Mucosa of descending colon (tissue), 3 donors: Measurements from ENCODE around the gene TNFRSF1A. TPM values are rescaled to one million over a fixed set of nuclear protein-coding genes. Genes with fewer than 3 reads are reported as not detected.
A peak's percentile ranks its signal among the peaks of the same experiment; 100 is the strongest.

ENCODE experiments used
- ATAC-seq: fragments of 200-7000 bp; cut with Tn5 transposase; one replicate; pipeline ENCODE4 v1.9.1; 2020; ENCODE audit warnings: mild to moderate bottlenecking, moderate library complexity
- DNase-seq, 3 donors: peaks; one replicate each; pipeline ENCODE4 v3.0.0-alpha.2; 2020
- H3K36me3 ChIP-seq: fragments of 200-600 bp; one replicate; pipeline ENCODE4 v1.8.0; 2021; ENCODE audit warnings: low read depth, mild to moderate bottlenecking
- H3K4me1 ChIP-seq: fragments of 200-600 bp; one replicate; pipeline ENCODE4 v1.8.0; 2021; ENCODE audit warnings: low read depth, mild to moderate bottlenecking
- H3K4me3 ChIP-seq: fragments of 200-600 bp; one replicate; pipeline ENCODE4 v1.8.0; 2021; ENCODE audit warnings: mild to moderate bottlenecking
- H3K9me3 ChIP-seq: fragments of 200-600 bp; one replicate; pipeline ENCODE4 v1.8.0; 2021; ENCODE audit warnings: mild to moderate bottlenecking
- intact Hi-C, 2 donors: fragments of 100-400 bp; cut with DNase I in 1 of 2; cut with micrococcal nuclease in 1 of 2; formaldehyde crosslinking; loops; one replicate each; pipeline versions ENCODE4 v1.11.0 to v1.11.1; 2022; cut with DNase I, micrococcal nuclease
- total RNA-seq, 3 donors: library from RNA; stranded (reverse); fragmentation: NEBNext Ultra II Directional in 2 of 3; extraction: Animal tissue kit (Norgen Biotek cat#: 25700) in 2 of 3; gene quantifications; one replicate each; pipeline versions ENCODE4 v1.2.1 to v1.2.4, GENCODE V29; 2021 to 2023
- TF ChIP-seq, protein P1 (sequence below): fragments of 200-600 bp; IDR thresholded peaks from one replicate; pipeline ENCODE4 v1.8.0; 2022; ENCODE audit warnings: antibody characterized with exemption, mild to moderate bottlenecking
- donor health status: DM: no; HTN: no; CAD: no; lungs with moderate emphysema.
- donor health status: DM: no; HTN: no; CAD: no.
- donor health status: DM: no; HTN: yes; CAD: no.

Gene TNFRSF1A
- total RNA-seq, 3 donors from 2014 or later: 166 to 237 (median 211) TPM

DNA sequence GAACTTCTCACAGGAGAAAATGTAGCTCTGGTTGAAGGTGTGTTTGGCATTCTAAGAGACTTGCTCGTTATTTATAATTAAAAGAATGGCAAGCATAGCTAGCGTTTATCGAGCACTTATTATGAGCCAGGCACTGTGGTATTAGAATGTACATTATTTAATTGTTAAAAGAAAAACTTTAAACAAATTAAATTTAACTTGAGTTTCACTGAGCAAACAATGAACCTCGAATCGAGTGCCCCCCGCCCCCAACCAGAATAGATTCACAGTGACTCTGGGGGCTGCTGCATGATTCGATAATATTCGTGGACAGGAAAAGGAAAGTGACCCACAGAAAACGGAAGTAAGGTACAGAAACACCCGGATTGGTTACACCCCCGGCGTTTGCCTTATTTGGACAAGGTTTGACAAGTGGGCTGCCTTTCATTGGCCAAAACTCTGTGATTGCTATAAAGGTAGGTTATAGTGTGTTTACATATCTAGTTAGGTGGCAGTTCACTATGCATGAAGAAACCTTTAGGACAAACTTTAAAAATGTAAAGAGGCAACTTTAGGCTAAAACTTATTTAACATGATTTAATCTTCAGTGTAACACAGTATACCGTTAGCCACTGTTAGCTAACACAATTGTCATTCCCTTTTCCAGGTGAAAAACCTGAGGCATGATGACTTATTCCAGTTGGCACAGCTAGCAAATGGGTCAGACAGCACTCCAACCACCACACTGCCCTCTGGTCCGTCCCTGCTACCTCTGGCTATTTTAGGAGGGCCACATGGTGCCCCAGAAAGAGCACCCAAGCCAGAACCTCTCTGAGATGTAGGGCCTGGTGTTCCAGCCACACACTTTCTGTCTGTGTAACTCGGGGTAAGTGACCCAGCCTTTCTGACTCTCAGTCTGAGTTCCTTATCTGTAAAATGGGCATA lies 26.4 kb upstream of the TNFRSF1A start:
- TF ChIP-seq, protein P1, sequence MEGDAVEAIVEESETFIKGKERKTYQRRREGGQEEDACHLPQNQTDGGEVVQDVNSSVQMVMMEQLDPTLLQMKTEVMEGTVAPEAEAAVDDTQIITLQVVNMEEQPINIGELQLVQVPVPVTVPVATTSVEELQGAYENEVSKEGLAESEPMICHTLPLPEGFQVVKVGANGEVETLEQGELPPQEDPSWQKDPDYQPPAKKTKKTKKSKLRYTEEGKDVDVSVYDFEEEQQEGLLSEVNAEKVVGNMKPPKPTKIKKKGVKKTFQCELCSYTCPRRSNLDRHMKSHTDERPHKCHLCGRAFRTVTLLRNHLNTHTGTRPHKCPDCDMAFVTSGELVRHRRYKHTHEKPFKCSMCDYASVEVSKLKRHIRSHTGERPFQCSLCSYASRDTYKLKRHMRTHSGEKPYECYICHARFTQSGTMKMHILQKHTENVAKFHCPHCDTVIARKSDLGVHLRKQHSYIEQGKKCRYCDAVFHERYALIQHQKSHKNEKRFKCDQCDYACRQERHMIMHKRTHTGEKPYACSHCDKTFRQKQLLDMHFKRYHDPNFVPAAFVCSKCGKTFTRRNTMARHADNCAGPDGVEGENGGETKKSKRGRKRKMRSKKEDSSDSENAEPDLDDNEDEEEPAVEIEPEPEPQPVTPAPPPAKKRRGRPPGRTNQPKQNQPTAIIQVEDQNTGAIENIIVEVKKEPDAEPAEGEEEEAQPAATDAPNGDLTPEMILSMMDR: no peak
- peak in 2 of 3 donors; percentile 38 to 63 for DNase-seq
- intact Hi-C loops: no loop called here
- H3K36me3 ChIP-seq: no peaks in the 10 kb centered on the region
- no peaks in the 10 kb centered on the region for H3K9me3 ChIP-seq
- H3K4me1 ChIP-seq: peaks cover 42% of the 10 kb centered on the region
- ATAC-seq: no peak
- H3K4me3 ChIP-seq: no peak overlapping the region

DNA sequence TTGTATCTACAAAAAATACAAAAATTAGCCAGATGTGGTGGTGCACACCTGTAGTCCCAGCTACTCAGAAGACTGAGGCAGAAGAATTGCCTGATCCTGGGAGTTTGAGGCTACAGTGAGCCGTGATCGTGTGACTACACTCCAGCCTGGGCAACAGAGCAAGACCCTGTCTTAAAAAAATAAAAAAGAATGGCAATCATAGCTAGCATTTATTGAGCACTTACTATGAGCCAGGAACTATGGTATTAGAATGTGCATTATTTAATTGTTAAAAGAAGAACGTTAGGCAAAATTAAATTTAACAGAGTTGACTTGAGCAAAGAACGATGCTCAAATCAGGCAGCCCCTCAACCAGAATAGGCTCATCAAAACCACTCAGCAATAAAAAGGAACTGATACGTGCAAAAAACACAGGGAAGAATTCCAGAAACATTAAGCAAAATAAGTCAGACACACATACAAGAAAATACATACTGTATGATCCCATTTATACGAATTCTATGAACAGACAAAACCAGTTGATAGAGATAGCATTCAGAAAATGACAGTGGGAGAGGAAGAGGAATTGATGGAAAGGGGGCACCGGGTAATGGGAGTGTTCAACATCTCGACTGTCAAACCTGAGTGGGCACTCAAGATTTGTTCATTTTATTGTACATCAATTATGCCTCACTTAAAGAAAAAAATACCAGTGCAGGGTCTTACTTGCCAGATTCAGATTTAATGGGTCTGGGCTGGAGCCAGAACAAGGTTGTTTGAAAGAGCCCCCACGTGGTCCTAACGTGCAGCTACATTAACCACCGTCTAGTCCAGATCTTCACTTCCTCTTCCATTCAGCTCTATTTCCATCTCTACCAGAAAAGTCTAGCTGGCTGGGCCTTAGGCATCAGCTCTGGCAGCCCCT lies 25.4 kb upstream of the TNFRSF1A start:
- TF ChIP-seq, protein P1: no peak
- H3K4me1 ChIP-seq: peaks cover 43% of the 10 kb centered on the region
- ATAC-seq (no peak), DNase-seq (peak in 2 of 3 donors; percentile 25 to 58)
- no peak overlapping the region for H3K4me3 ChIP-seq
- intact Hi-C loops: no loop called here
- H3K36me3 ChIP-seq: no peaks in the 10 kb centered on the region
- no peaks in the 10 kb centered on the region for H3K9me3 ChIP-seq

DNA sequence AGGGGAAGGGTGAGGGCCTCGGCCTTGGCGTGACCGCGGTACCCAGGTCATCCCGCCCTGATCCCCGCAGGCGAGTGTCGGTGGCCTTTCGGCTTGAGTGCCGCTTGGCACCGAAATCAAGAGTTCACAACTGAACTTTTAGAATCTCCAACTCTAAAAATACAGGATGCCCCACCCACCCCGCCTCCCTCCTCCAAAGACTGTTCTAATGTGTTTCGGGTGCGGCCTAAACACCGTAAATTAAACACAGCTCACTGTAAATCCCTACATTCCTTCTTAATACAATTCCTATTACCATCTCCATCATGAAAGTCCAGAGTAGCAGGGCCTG lies 22.1 kb upstream of the TNFRSF1A start:
- ATAC-seq: peak; percentile 9
- H3K4me3 ChIP-seq: peak overlapping the region; percentile 32
- H3K9me3 ChIP-seq: no peaks in the 10 kb centered on the region
- TF ChIP-seq, protein P1: no peak
- peaks cover 41% of the 10 kb centered on the region for H3K4me1 ChIP-seq
- peak in 1 of 3 donors; percentile 86 for DNase-seq
- H3K36me3 ChIP-seq: no peaks in the 10 kb centered on the region
- intact Hi-C loops: no loop called here

DNA sequence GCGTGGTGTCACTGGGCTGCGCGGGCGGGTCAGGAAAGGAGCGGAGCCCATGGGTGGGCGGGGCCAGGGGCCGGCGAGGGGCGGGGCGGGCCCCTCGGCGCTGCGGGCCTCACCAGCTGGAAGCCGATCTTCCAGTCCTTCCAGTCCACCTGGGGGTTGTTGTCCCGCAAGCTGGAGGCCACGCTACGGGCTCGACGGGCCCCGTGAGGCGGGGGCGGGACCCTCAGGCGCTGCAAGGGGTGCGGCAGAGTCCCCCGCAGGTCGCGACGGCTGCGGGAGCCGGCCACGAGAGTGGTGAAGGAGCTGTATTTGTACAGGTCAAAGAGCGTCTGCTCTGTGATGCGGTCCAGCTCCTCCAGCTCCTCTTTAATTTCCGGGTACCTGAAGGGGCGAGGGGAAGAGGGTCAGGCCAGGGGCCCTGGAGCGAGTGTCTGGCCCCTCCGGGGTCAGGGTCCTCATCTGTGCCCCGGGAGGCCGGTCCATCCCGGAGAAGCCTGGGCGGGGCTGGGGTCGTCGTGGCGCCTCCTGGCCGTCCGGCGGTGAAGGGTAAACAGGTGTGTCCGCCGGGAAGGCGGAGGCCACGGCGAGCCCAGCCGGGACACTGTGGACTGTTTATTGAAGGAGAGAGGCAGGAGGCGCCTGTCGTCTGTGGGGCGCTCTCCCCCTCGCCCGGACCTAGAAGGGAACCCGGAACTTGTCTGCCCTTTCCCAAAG lies 21.6 kb upstream of the TNFRSF1A start:
- Histone ChIP-seq H3K4me1 (peaks cover 38% of the 10 kb centered on the region), H3K36me3 (no peaks in the 10 kb centered on the region), H3K4me3 (peak overlapping the region; percentile 32), H3K9me3 (no peaks in the 10 kb centered on the region)
- ATAC-seq: peak; percentile 69
- DNase-seq: peak; percentile 86 to 90 (median 90)
- intact Hi-C loops: no loop called here
- TF ChIP-seq, protein P1: no peak

DNA sequence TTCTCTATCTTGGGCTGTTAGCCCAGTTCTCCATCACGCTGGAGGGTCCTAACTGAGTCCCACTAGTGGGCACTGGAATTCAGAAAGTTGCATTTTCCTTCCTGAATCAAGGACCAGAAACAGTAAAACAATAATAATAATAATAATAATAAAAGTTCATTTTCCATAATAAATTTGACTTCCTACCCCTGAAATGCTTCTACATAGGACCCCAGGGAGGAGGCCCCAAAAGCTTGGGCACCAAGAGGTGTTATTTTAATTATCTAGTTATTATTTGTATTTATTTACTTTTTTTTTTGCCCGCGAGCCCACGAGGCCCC lies 21.1 kb upstream of the TNFRSF1A start:
- peaks cover 37% of the 10 kb centered on the region for H3K4me1 ChIP-seq

More for the DNA sequence above, 21.1 kb upstream of the TNFRSF1A start:
- H3K4me3 ChIP-seq: no peak overlapping the region
- TF ChIP-seq, protein P1: no peak
- DNase-seq (peak in 1 of 3 donors; percentile 13), ATAC-seq (no peak)
- no peaks in the 10 kb centered on the region for H3K9me3 ChIP-seq
- H3K36me3 ChIP-seq: no peaks in the 10 kb centered on the region
- intact Hi-C loops: no loop called here
